ENCODE measurements around the gene LIN9. TPM values are rescaled to one million over a fixed set of nuclear protein-coding genes. Genes with fewer than 3 reads are reported as not detected.
A peak's percentile ranks its signal among the peaks of the same experiment; 100 is the strongest.

LIN9 gene
- total RNA-seq, 4 donors from 2014 or later: 0.59 to 15.1 (median 3.9) TPM

- Histone ChIP-seq H3K4me3 (no peak overlapping the region), H3K9me3 (no peaks in the 10 kb centered on the region), H3K4me1 (no peaks in the 10 kb centered on the region), H3K27ac (no peak overlapping the region), H3K36me3 (no peaks in the 10 kb centered on the region), H3K27me3 (peaks cover 0 to 4% of the 10 kb centered on the region in 2 donors)
- intact Hi-C loops (cut with DNase I; ENCODE audit: low total_unique reads): no loop called here
- no peak for DNase-seq
- TF ChIP-seq CTCF (IDR thresholded peaks at IDR 0.05) (no peak), POLR2A (IDR thresholded peaks at IDR 0.05) (no peak)
Measured at GRCh38 chr1:226226601-226227000, 82.4 kb downstream of the LIN9 start.

- H3K27ac ChIP-seq: no peak overlapping the region
- DNase-seq: no peak
- intact Hi-C loops (cut with DNase I; ENCODE audit: low total_unique reads): no loop called here
- no peak for TF ChIP-seq CTCF (IDR thresholded peaks at IDR 0.05)
- TF ChIP-seq POLR2A (IDR thresholded peaks at IDR 0.05): no peak
- no peaks in the 10 kb centered on the region for H3K4me1 ChIP-seq
- H3K9me3 ChIP-seq: no peaks in the 10 kb centered on the region
- H3K27me3 ChIP-seq: peaks cover 0 to 4% of the 10 kb centered on the region in 2 donors
- H3K4me3 ChIP-seq: peak overlapping the region in 1 of 2 donors; percentile 36
- no peaks in the 10 kb centered on the region for H3K36me3 ChIP-seq
Measured at GRCh38 chr1:226223786-226224244, 85.1 kb downstream of the LIN9 start.

GRCh38 chr1:226223157-226223785 is 85.7 kb downstream of the LIN9 start, which contains the start of gene MIXL1:
Gene MIXL1 (plus strand): TSS chr1:226223664. CDS start chr1:226223682, 18 bp downstream.
- no peaks in the 10 kb centered on the region for H3K9me3 ChIP-seq
- no peak within 1 kb of the TSS for H3K27ac ChIP-seq
- no peaks in the 10 kb centered on the region for H3K36me3 ChIP-seq
- DNase-seq: no peak
- H3K4me3 ChIP-seq: peak within 1 kb of the TSS in 1 of 2 donors; percentile 36
- no peaks in the 10 kb centered on the region for H3K4me1 ChIP-seq
- intact Hi-C loops (cut with DNase I; ENCODE audit: low total_unique reads): no loop called here
- TF ChIP-seq POLR2A (IDR thresholded peaks at IDR 0.05) (no peak), CTCF (IDR thresholded peaks at IDR 0.05) (no peak)
- H3K27me3 ChIP-seq: peaks cover 0 to 4% of the 10 kb centered on the region in 2 donors

GRCh38 chr1:226222686-226223085 is 86.3 kb downstream of the LIN9 start:
- no peaks in the 10 kb centered on the region for H3K9me3 ChIP-seq
- peaks cover 0 to 4% of the 10 kb centered on the region in 2 donors for H3K27me3 ChIP-seq
- H3K36me3 ChIP-seq: no peaks in the 10 kb centered on the region
- intact Hi-C loops (cut with DNase I; ENCODE audit: low total_unique reads): no loop called here
- no peak overlapping the region for H3K27ac ChIP-seq
- no peaks in the 10 kb centered on the region for H3K4me1 ChIP-seq
- DNase-seq: no peak
- H3K4me3 ChIP-seq: no peak overlapping the region
- TF ChIP-seq CTCF (IDR thresholded peaks at IDR 0.05) (no peak), POLR2A (IDR thresholded peaks at IDR 0.05) (no peak)

GRCh38 chr1:226220473-226221189 is 88.3 kb downstream of the LIN9 start:
- Histone ChIP-seq H3K4me1 (no peaks in the 10 kb centered on the region), H3K4me3 (no peak overlapping the region), H3K36me3 (no peaks in the 10 kb centered on the region), H3K27ac (no peak overlapping the region), H3K27me3 (peaks cover 0 to 4% of the 10 kb centered on the region in 2 donors), H3K9me3 (no peaks in the 10 kb centered on the region)
- no peak for TF ChIP-seq POLR2A (IDR thresholded peaks at IDR 0.05)
- no peak for TF ChIP-seq CTCF (IDR thresholded peaks at IDR 0.05)
- no peak for DNase-seq
- intact Hi-C loops (cut with DNase I; ENCODE audit: low total_unique reads): no loop called here
